Activated naive CD4-positive, alpha-beta T cell treated with Interleukin-2 at 50 U/mL for 16 hours (primary cell): ENCODE measurements around the gene NKX1-1.

ENCODE experiments used
- DNase-seq: peaks from one replicate; pipeline ENCODE4 v3.0.0-alpha.2; 2020

NKX1-1 gene

GRCh38 chr4:1356181-1356998 is 49.9 kb downstream of the NKX1-1 start:
- peak; percentile 46 for DNase-seq

GRCh38 chr4:1355378-1355777 is 50.9 kb downstream of the NKX1-1 start:
- no peak for DNase-seq

- DNase-seq, result no peak
Measured at GRCh38 chr4:1354983-1355275, 51.3 kb downstream of the NKX1-1 start.

GRCh38 chr4:1354136-1354982 is 51.9 kb downstream of the NKX1-1 start:
- DNase-seq, result no peak

- DNase-seq, result no peak
Measured at GRCh38 chr4:1353186-1354055, 52.8 kb downstream of the NKX1-1 start.
